Hindlimb muscle (tissue), 1 donor: ENCODE results near the gene AFF2. TPM values are rescaled to one million over a fixed set of nuclear protein-coding genes. Genes with fewer than 3 reads are reported as not detected.

ENCODE experiments used
- DNase-seq: peaks from one replicate; pipeline ENCODE4 v3.0.0-alpha.2; 2013
- polyA plus RNA-seq: library from polyadenylated mRNA; unstranded; fragments of 120-200 nt; gene quantifications from one replicate; pipeline ENCODE4 v1.2.1, GENCODE V29; 2013; ENCODE audit not compliant: insufficient read length

The AFF2 gene
- polyA plus RNA-seq, 1 donor: 1.0 TPM

GRCh38 chrX:148930206-148930729 is 429.9 kb downstream of the AFF2 start:
- no peak for DNase-seq

- no peak for DNase-seq
These were observed 433.5 kb downstream of the AFF2 start for GRCh38 chrX:148933881-148934280.

- no peak for DNase-seq
These were observed 437.9 kb downstream of the AFF2 start for GRCh38 chrX:148938348-148938747.

- no peak for DNase-seq
These were observed 440.1 kb downstream of the AFF2 start for GRCh38 chrX:148940411-148940996.

GRCh38 chrX:148942754-148943153 is 442.3 kb downstream of the AFF2 start:
- no peak for DNase-seq

- no peak for DNase-seq
These were observed 447.1 kb downstream of the AFF2 start for GRCh38 chrX:148947399-148947975.

GRCh38 chrX:148956352-148956751 is 455.9 kb downstream of the AFF2 start:
- no peak for DNase-seq

- DNase-seq: no peak
These were observed 458.5 kb downstream of the AFF2 start for GRCh38 chrX:148958901-148959300.

- no peak for DNase-seq
These were observed 459.6 kb downstream of the AFF2 start for GRCh38 chrX:148960060-148960459.

GRCh38 chrX:148961985-148962384 is 461.6 kb downstream of the AFF2 start:
- no peak for DNase-seq

- DNase-seq: no peak
These were observed 476.4 kb downstream of the AFF2 start for GRCh38 chrX:148976571-148977400.

GRCh38 chrX:148979786-148980185 is 479.4 kb downstream of the AFF2 start:
- no peak for DNase-seq

GRCh38 chrX:148984238-148984637 is 483.8 kb downstream of the AFF2 start:
- DNase-seq: no peak

GRCh38 chrX:148991502-148991901 is 491.1 kb downstream of the AFF2 start:
- no peak for DNase-seq

GRCh38 chrX:148995661-148996060 is 495.2 kb downstream of the AFF2 start:
- no peak for DNase-seq

- no peak for DNase-seq
These were observed 501.9 kb downstream of the AFF2 start for GRCh38 chrX:149002320-149002719.

GRCh38 chrX:149003863-149004660 is 503.6 kb downstream of the AFF2 start:
- DNase-seq: no peak

GRCh38 chrX:149004936-149005335 is 504.5 kb downstream of the AFF2 start:
- DNase-seq: no peak

GRCh38 chrX:149006235-149006634 is 505.8 kb downstream of the AFF2 start:
- no peak for DNase-seq

- peak; percentile 11 for DNase-seq
These were observed 507.0 kb downstream of the AFF2 start for GRCh38 chrX:149007423-149007822.

GRCh38 chrX:149010013-149010852 is 509.8 kb downstream of the AFF2 start:
- no peak for DNase-seq

GRCh38 chrX:149010853-149011224 is 510.4 kb downstream of the AFF2 start:
- no peak for DNase-seq
